ENCODE measurements around the gene GFM1.

Gene GFM1

DNA sequence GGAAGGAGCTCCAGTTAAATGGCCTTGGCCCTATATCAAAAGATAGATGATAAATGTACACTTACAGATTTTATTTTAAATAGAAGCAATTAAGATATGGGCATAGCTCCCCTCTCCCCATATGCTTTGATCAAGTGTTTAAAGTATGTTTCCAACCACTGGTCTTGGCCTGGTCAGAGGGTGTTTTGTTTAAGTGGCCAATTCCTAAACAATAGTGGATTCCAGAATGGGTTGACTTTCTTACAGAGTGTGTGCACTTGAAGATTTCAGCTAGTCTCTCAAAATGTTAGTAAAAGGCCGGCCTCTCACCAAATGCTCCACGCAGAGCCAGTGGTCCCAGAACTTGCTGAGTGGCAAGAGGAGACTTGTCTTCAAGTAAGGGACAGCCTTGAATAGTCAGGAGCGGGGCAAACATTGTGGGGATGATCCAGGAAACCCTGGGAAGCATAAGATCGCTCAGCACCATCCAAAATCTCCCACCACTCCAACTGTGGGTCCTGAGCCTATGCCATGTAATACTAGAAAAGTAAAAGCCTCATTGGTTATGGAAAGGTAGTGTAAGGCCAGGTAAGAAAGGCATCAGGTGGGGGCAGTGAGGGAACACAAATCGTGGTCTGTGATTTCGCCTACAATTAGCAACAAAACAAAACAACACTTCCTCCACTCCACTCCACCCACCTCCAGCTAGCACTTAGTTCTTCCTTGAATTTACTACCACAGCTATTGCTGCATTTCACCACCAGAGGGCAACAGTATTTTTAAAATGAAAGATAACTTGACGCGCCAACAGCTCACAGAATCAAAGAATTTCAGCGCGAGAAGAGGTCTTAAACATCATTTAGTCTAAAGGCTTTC lies 83.1 kb downstream of the GFM1 start:
- no peak for DNase-seq (ENCODE audit: low read depth)

GRCh38 chr3:158728061-158728377 lies 83.7 kb downstream of the GFM1 start:
- no peak for DNase-seq (ENCODE audit: low read depth)

DNA sequence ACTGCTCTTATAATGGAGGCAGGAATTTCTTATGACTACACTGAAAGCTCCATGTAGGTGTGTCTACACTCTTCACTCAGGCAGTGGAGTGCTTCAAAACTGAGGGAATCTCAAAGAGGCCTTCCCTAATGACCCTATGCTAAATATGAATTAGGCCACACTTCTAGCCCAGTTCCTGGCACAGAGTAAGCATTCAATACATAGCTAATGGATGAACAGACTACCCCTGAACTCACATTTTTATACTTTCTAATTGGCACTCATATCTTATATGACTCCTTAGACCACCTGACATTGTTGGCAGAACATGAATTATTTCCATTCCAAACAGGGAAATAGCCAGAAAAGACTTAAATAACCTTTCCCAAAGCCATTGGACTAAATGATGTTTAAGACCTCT lies 84.5 kb downstream of the GFM1 start:
- no peak for DNase-seq (ENCODE audit: low read depth)

GRCh38 chr3:158731486-158731885 lies 87.2 kb downstream of the GFM1 start:
- DNase-seq (ENCODE audit: low read depth): no peak

DNA sequence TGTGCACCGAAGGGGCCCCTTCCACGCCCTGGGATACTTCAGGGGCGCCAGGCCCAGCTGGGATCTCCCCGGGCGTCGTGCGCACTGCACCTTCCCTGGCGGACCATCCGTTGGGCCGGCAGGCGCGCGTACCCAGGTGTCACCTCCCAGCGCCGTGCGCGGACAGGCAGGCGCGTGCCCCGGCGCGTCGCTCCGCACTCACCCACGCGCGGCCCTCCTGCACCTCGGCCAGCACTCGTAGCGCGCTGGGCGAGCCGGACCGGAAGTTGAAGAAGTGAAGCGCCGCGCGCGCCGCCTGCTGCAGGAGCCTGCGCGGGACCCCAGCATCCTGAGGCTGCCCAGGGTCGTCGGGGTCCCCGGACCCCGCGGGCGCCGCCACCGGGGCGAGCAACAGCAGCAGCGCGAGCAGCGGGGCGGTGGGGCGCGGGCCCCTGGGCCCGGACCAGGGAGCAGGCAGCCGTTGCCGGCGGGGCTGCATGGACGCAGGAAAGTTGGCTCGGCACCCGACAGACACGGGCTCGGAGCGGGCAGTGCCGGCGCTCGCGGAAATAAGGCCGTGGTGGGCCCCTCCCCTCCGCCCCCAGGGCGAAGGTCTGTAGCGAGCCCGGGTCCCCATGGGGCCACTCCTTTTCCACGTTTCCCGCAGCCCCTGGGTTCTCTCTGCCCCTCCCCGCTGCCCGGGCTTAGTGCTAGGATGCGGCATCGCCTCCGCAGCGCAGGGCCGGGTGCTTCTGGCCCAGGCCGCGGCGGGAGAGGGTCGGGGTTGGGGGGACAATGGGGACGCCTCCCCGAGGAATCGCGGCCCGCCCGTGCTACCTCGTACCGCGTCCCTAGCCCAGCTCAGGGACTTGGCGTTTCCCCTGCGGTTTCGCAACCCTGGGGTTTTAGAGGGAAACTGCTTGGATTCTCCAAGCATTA lies 87.9 kb downstream of the GFM1 start, which contains the start of gene RARRES1:
Gene RARRES1 (minus strand): TSS at position 520 of the 918 bp plus-strand sequence. CDS start 42 bp downstream, at position 478.
- DNase-seq (ENCODE audit: low read depth): no peak

GRCh38 chr3:158732856-158733200 lies 88.5 kb downstream of the GFM1 start:
- no peak for DNase-seq (ENCODE audit: low read depth)

DNA sequence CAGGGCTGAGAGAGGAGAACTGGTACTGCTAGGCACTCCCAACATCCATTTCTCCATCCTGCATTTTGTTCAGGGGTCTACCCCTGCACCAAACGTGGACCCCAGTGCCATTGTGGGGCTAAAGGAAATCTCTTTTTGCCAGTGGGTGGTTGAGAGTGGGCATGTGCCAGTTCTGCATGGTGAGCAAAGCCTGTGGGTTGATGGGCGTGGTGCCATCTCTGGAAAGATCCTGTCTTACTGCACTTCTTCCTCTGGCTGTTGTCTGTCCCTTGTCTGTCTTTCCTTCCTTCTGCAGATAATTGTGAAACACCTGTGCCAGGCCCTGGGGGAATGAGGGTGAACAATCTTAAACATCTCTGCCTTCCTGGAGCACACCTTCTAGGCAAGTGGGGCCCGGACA lies 89.3 kb downstream of the GFM1 start:
- no peak for DNase-seq (ENCODE audit: low read depth)

DNA sequence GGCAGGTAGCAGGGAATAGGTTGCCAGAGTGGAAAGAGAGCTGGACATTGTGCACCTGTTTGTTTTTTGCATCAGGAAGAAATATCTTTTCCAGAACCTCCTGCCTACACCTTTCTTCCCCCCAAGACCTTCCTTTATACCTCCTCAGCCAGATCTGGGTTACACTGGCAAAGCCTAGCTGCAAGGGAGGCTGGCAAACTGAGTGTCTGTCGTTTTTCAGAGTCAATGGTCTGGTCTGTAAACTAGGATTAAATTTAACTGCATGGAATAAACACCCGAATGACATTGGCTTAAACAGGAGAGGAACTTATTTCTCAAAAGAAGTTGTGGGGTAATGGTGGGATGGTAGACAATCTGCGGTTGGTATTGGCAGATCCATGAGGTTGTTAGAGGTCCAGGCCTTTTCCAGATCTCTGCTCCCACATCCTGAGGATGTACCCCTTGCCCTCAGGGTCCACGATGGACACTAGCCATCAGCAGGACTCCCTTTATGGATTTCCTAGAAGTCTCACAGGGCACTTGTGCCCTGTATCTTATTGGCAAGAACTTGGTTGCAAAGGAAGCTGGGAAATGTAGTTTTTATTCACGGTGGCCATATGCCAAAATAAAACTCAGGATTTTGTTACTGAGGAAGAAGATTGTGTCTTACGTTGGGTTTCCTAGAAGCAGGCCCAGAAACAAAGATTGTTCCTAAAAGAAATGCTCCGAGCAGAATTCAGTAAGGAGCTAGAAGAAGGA lies 91.1 kb downstream of the GFM1 start:
- no peak for DNase-seq (ENCODE audit: low read depth)

GRCh38 chr3:158737410-158737809 lies 93.1 kb downstream of the GFM1 start:
- DNase-seq (ENCODE audit: low read depth): no peak

DNA sequence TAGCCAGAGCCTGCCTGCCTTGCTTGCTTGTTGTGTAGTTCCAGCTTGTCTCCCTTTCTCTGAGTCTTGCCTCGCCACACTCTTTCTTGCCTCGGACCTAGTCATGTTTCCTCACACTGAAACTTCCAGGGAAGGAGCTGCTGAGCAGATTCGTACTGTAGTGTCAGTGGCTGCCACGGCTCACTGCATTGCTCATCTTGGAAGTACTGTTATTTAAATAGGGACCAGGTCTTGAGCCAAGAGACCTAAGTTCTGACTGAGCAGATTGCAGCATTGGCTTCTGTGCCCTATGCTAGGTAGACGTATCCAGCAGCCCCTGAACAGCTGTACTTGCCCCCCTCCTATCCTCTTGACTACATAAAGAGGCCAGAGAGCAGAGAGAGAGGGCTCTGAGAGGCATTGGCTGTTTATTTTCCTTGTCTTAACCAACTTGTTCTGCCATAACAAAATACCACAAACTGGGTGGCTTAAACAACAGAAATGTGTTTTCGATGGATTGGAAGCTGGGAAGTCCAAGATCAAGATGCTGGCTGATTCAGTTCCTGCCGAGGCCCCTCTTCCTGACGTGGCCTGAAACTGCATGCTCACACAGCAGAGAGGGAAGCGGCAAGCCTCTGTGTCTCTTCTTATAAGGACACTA lies 93.8 kb downstream of the GFM1 start:
- DNase-seq (ENCODE audit: low read depth): no peak

DNA sequence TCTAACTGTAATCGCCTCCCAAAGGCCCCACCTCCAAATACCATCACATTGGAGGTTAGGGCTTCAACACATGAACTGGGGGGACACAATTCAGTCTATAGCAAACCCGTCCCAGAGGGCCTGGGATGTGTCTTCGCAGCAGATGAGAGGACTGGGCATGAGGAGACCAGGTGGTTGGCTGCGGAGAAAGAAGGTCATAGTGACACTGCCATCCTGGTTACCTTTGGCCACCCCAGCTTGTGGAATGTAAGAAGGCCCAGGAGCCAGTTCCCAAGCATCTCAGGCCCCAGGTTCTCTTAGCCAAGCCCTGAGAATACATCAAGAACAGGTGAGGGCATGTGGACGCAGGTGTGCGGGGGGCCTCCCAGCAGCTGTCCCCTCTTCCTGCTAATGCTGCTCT lies 94.3 kb downstream of the GFM1 start:
- no peak for DNase-seq (ENCODE audit: low read depth)

- DNase-seq (ENCODE audit: low read depth): no peak
Measured at GRCh38 chr3:158739078-158739477, 94.8 kb downstream of the GFM1 start.

DNA sequence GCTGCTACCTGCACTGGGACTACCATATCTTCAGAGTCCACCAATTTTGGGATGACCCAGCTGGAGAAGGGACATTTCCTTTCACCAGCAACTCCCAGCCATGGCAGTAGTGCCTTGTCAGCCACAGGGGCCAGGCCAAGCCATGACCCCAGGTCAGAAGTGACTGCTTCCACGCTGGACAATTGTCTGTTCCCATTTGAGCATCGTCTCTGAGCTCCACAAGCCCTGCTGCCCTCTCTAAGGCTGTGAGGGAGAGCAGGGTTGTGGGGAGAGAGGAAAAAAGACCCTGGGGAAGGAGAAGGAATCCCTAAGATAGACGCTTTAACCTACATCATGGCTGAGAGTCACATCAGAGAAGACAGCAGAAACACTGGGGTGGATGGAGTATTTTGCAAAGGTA lies 95.3 kb downstream of the GFM1 start:
- no peak for DNase-seq (ENCODE audit: low read depth)

Data from CMK (cell line).